GM12873 (cell line): Measurements from ENCODE around the gene TPO.

Experiments used
- TF ChIP-seq, protein P1 (sequence below): IDR thresholded peaks from 2 replicates; pipeline ENCODE4 v1.5.1; 2012; ENCODE audit warnings: low read depth, mild to moderate bottlenecking, moderate library complexity, low read length, control low read depth; ENCODE audit not compliant: insufficient read depth; ENCODE audit errors: missing control alignments

Gene TPO

DNA sequence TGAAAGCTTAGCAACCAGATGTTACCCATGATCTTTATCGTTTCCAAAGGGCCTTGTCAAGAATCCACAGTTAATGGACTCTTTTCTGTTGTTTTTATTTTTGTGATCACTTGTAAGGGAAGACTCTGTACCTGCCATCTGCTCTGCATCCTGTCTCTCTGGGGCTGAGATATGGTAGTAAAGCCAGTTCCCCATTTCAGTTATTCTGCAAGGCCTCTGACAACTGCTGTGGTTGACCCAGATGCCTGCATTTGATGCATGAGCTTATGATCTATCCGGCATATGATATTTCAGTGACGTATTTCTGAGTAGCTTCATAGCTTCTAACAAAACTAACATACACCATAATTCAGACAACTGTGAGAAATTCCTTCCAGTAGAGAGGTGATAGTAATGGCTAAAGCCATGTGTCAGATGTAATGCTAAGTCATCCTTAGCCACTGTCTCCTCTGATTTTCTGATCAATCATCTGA is 105.1 kb downstream of the TPO start:
- TF ChIP-seq, protein P1, sequence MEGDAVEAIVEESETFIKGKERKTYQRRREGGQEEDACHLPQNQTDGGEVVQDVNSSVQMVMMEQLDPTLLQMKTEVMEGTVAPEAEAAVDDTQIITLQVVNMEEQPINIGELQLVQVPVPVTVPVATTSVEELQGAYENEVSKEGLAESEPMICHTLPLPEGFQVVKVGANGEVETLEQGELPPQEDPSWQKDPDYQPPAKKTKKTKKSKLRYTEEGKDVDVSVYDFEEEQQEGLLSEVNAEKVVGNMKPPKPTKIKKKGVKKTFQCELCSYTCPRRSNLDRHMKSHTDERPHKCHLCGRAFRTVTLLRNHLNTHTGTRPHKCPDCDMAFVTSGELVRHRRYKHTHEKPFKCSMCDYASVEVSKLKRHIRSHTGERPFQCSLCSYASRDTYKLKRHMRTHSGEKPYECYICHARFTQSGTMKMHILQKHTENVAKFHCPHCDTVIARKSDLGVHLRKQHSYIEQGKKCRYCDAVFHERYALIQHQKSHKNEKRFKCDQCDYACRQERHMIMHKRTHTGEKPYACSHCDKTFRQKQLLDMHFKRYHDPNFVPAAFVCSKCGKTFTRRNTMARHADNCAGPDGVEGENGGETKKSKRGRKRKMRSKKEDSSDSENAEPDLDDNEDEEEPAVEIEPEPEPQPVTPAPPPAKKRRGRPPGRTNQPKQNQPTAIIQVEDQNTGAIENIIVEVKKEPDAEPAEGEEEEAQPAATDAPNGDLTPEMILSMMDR: no peak

DNA sequence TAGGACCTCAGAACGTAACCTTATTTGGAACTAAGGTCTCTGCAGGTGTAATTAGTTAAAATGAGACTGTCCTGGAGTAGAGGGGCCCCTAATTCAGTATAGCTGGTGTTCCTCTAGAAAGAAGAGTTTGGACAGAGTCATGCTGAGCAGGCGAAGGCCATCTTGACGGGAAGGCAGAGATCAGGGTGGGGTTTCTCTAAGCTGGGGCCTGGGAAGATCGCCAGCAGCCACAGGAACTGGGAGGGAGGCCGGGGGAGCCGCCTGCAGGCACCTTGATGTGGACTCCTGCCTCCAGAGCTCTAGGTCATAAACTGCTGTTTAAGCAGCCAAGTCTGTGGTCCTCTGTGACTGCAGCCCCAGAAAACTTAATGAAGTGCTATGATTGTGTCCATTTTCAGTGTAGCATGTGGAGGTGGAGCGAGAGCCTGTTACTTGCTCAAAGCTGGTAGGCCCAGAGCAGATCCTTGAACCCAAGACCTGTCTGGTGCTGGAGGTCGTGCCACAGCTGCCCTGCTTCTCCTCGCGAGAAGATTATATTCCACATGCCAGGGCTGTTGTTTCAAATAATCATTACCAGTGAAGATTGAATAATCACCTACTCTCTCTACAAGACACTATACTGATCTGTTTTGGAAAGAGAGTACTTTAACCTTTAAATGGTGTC is 105.7 kb downstream of the TPO start:
- TF ChIP-seq, protein P1: no peak

DNA sequence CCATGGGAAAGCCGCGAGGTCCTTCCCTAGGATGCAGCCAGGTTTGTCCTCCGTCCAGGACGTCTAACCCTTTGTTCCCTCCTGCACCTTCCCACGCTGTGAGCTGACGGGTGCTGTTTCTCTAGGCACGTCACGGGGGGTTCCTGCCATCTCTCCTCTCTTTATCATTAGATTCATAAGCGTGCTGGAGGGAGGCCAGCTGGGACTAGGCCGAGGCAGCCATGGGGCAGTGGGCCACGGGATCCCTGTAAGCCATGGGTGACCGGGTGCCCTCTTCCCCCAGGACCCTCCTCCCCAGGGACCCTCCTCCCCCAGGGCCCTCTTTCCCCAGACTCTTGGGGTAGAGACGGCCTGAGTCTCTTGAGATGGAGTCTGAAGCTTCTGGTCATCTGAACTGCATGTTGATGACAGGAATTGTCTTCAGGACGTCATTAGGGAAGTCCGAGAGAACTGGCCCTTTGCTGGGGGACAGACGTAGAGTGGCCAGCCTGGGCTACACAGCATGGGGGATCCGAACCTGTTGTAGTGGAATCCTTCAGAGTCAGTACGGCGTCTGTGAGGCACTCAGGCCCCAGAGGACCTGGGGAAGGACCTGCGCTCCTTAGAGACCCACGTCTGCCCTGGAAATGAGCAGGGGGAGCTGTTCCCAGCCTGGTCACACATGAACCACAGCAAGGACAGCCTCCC is 108.1 kb downstream of the TPO start:
- TF ChIP-seq, protein P1: no peak

DNA sequence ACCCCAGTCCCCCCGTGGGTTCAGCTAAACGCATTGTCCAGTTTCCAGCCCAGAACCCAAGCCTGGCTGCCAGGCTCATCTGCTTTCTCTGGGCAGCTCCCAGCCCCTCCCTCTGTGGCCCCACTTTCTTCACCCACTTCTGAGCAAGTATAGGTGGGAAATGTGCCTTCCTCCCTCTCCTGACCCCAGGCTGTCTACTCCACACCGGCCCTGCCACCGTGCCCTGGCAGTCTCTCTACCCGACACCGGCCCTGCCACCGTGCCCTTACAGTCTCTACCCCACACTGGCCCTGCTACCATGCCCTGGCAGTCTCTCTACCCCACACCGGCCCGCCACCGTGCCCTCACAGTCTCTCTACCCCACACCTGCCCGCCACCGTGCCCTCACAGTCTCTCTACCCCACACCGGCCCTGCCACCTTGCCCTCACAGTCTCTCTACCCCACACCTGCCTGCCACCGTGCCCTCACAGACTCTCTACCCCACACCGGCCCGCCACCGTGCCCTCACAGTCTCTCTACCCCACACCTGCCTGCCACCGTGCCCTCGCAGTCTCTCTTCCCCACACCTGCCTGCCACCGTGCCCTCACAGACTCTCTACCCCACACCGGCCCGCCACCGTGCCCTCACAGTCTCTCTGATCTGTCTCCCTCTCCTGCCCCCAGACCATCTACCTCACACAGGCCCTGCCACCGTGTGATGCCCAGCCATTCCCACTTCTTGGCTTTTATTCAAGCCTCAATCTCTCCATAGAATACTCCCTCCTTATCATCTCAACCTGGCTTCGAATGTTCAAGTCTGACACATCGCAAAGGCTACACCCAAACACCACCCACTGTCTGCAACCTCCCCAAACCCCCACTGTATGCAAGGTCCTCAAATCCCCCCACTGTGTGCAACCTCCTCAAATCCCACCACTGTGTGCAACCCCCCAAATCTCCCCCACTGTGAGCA is 108.9 kb downstream of the TPO start:
- TF ChIP-seq, protein P1: no peak

DNA sequence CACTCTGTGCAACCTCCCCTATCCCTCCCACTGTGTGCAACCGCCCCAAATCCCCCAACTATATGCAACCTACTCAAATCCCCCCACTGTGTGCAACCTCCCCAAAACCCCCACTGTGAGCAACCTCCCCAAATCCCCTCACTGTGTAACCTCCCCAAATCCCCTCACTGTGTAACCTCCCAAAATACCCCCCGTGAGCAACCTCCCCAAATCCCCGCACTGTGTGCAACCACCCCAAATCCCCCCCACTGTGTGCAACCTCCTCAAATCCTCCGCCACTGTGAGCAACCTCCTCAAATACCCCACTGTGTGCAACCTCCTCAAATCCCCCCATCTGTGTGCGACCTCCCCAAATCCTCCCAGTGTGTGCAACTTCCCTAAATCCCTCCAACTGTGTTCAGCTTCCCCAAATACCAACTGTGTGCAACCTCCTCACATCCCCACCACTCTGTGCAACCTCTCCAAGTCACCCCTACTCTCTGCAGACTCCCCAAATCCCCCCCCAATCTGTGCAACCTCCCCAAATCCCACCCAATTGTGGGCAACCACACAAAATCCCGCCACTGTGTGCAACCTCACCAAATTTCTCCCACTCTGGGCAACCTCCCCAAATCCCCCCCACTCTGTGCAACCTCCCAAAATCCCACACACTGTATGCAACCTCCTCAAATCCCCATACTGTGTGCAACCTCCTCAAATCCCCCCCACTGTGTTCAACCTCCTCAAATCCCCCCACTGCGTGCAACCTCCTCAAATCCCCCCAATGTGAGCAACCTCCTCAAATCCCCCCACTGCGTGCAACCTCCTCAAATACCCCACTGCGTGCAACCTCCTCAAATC is 114.1 kb downstream of the TPO start:
- TF ChIP-seq, protein P1: no peak

DNA sequence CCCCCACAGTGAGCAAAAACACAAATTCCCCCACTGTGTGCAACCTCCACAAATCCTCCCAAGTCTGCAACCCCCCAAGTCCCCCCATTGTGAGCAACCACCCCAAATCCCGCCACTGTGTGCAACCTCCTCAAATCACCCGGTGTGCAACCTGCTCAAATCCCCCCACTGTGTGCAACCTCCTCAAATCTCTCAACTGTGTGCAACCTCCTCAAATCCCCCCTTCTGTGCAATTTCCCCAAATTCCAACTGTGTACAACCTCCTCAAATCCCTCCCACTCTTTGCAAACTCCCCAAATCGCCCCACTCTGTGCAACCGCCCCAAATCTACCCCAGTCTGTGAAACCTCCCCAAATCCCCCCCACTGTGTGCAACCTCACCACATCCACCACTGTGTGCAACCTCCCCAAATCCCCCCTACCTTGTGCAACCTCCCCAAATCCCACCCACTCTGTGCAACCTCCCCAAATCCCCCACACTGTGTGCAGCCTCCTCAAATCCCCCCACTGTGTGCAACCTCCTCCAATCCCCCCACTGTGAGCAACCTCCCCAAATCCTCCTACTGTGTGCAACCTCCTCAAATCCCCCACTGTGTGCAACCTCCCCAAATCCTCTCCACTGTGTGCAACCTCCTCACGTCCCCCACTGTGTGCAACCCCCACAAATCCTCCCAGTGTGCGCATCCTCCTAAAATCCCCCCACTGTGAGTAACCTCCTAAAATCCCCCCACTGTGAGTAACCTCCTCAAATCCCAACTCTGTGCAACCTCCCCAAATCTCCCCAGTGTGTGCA is 115.2 kb downstream of the TPO start:
- TF ChIP-seq, protein P1: no peak
